GM23338 (cell line): ENCODE measurements around the gene GSDME. TPM values are rescaled to one million over a fixed set of nuclear protein-coding genes. Genes with fewer than 3 reads are reported as not detected.

Experiments
- ATAC-seq: fragments of 200-7000 bp; cut with Tn5 transposase; 3 replicates; pipeline ENCODE4 v1.9.1; 2020
- DNase-seq: peaks from one replicate; pipeline ENCODE4 v3.0.0-alpha.2; 2015; ENCODE audit warnings: low spot score
- H2AFZ ChIP-seq: fragments of 200-600 bp; sonication (generic); 2 replicates; pipeline ENCODE4 v1.8.0; 2016; ENCODE audit warnings: antibody characterized with exemption, mild to moderate bottlenecking, moderate library complexity
- H3F3A ChIP-seq: fragments of 200-600 bp; sonication (generic); replicated peaks from 2 replicates; pipeline ENCODE4 v1.8.0; 2017; ENCODE audit warnings: antibody characterized with exemption, mixed run types, low read depth
- H3K27ac ChIP-seq: fragments of 200-600 bp; sonication (generic); 2 replicates; pipeline ENCODE4 v1.6.1; 2016; ENCODE audit warnings: low read depth
- H3K27me3 ChIP-seq: fragments of 200-600 bp; sonication (generic); 2 replicates; pipeline ENCODE4 v1.8.0; 2016; ENCODE audit warnings: mild to moderate bottlenecking, mixed run types, moderate library complexity; ENCODE audit not compliant: insufficient read depth
- H3K36me3 ChIP-seq: fragments of 200-600 bp; sonication (generic); 2 replicates; pipeline ENCODE4 v1.8.0; 2016; ENCODE audit warnings: mild to moderate bottlenecking; ENCODE audit not compliant: insufficient read depth
- H3K4me1 ChIP-seq: fragments of 200-600 bp; sonication (generic); 2 replicates; pipeline ENCODE4 v1.8.0; 2016; ENCODE audit warnings: mild to moderate bottlenecking, moderate library complexity; ENCODE audit not compliant: insufficient read depth
- H3K4me2 ChIP-seq: fragments of 200-600 bp; sonication (generic); 2 replicates; pipeline ENCODE4 v1.7.1; 2017; ENCODE audit warnings: mixed run types
- H3K4me3 ChIP-seq: fragments of 200-600 bp; sonication (generic); 2 replicates; pipeline ENCODE4 v1.6.1; 2016; ENCODE audit warnings: mixed run types
- H3K79me2 ChIP-seq: fragments of 200-600 bp; sonication (generic); replicated peaks from 2 replicates; pipeline ENCODE4 v1.8.0; 2017; ENCODE audit warnings: mild to moderate bottlenecking; ENCODE audit not compliant: insufficient read depth
- H3K9me2 ChIP-seq: fragments of 200-600 bp; sonication (generic); 2 replicates; pipeline ENCODE4 v1.8.0; 2017; ENCODE audit not compliant: insufficient read depth
- H4K20me1 ChIP-seq: fragments of 200-600 bp; sonication (generic); replicated peaks from 2 replicates; pipeline ENCODE4 v1.8.0; 2017; ENCODE audit warnings: mild to moderate bottlenecking; ENCODE audit not compliant: insufficient read depth
- H3K27ac Mint-ChIP-seq: 2 replicates; pipeline ENCODE4 v1.8.0; 2020; ENCODE audit warnings: inconsistent platforms, mild to moderate bottlenecking, moderate library complexity, mixed read lengths
- H3K27me3 Mint-ChIP-seq: 3 replicates; pipeline ENCODE4 v1.8.0; 2022; ENCODE audit warnings: low read depth, mild to moderate bottlenecking, moderate library complexity, mixed read lengths, inconsistent platforms; ENCODE audit not compliant: insufficient read depth, poor library complexity
- H3K36me3 Mint-ChIP-seq: 3 replicates; pipeline ENCODE4 v1.8.0; 2021; ENCODE audit warnings: low read depth, mild to moderate bottlenecking, inconsistent platforms, moderate library complexity, mixed read lengths
- H3K4me1 Mint-ChIP-seq: 3 replicates; pipeline ENCODE4 v1.8.0; 2020; ENCODE audit warnings: mild to moderate bottlenecking, inconsistent platforms, mixed read lengths
- H3K4me3 Mint-ChIP-seq: 3 replicates; pipeline ENCODE4 v1.8.0; 2021; ENCODE audit warnings: moderate library complexity, mild to moderate bottlenecking, inconsistent platforms, mixed read lengths
- H3K9me3 Mint-ChIP-seq: 3 replicates; pipeline ENCODE4 v1.8.0; 2020; ENCODE audit warnings: moderate library complexity, mild to moderate bottlenecking, inconsistent platforms, mixed read lengths
- EZH2 ChIP-seq: fragments of 200-600 bp; sonication (generic); IDR thresholded peaks from one replicate; pipeline ENCODE4 v1.8.0; 2017; ENCODE audit warnings: antibody characterized with exemption, mild to moderate bottlenecking, low read depth; ENCODE audit not compliant: unreplicated experiment
- EZH2phosphoT487 ChIP-seq: fragments of 200-600 bp; sonication (generic); IDR thresholded peaks from one replicate; pipeline ENCODE4 v1.8.1; 2018; ENCODE audit warnings: antibody characterized with exemption; ENCODE audit not compliant: unreplicated experiment
- NANOG ChIP-seq: IDR thresholded peaks from 2 replicates; pipeline ENCODE4 v1.6.1; 2016; ENCODE audit warnings: antibody characterized with exemption, borderline replicate concordance
- POLR2AphosphoS5 ChIP-seq: IDR thresholded peaks from 2 replicates; pipeline ENCODE4 v1.6.1; 2016; ENCODE audit warnings: antibody characterized with exemption, low read depth
- ZNF462 ChIP-seq: fragments of 250-450 bp; sonication (Bioruptor Pico); IDR thresholded peaks from 2 replicates; pipeline ENCODE4 v1.5.0; 2020; ENCODE audit warnings: mild to moderate bottlenecking, moderate library complexity
- polyA plus RNA-seq: library from polyadenylated mRNA; unstranded; fragments of >200 nt; fragmentation: Nextera tagmentation; extraction: Ambion mirVana; gene quantifications from 2 replicates; pipeline ENCODE4 v1.2.1, GENCODE V29; 2016
- total RNA-seq: library from RNA; depleted of rRNA; stranded (reverse); fragments of >200 nt; shearing (Covaris generic); gene quantifications from 2 replicates; pipeline ENCODE4 v1.2.3, GENCODE V29; 2014
- TF ChIP-seq, protein P1 (sequence below), 2 experiments: fragments of 200-600 bp in 1 of 2; sonication (generic) in 1 of 2; conservative IDR thresholded peaks; 2 replicates each; pipeline versions ENCODE4 v1.5.1 to v1.6.1; 2016 to 2017; ENCODE audit warnings: antibody characterized with exemption in 2 of 2, low read depth in 2 of 2, mild to moderate bottlenecking in 2 of 2, moderate library complexity in 1 of 2

GSDME gene
- total and polyA plus RNA-seq, 2 experiments from 2014 or later = 8.3 to 8.5 TPM

GRCh38 chr7:24717694-24718320 lies 39.5 kb downstream of the GSDME start (continued):
- TF ChIP-seq ZNF462 (CRISPR knock-in tag) = no peak
- no peak for TF ChIP-seq POLR2AphosphoS5
- TF ChIP-seq EZH2 = no peak

- Mint-ChIP-seq H3K4me1 (peaks cover 24% of the 10 kb centered on the region), H3K27me3 (peaks cover 10% of the 10 kb centered on the region), H3K9me3 (no peaks in the 10 kb centered on the region; the same call in 2 of the 3 replicates), H3K27ac (no peak overlapping the region), H3K4me3 (no peak overlapping the region), H3K36me3 (peaks cover 2% of the 10 kb centered on the region; the same call in 2 of the 3 replicates)
- Histone ChIP-seq H3K4me2 (no peak overlapping the region), H3F3A (0 out of 2 replicates have a peak, but pooled peaks cover 6% of the 10 kb centered on the region), H3K4me3 (no peak overlapping the region), H3K36me3 (no peaks in the 10 kb centered on the region), H3K79me2 (no peaks in the 10 kb centered on the region), H3K27me3 (no peaks in the 10 kb centered on the region), H3K4me1 (peaks cover 10% of the 10 kb centered on the region; the same call in 1 of the 2 replicates), H2AFZ (no peak overlapping the region), H4K20me1 (no peaks in the 10 kb centered on the region; the same call in 1 of the 2 replicates), H3K9me2 (no peaks in the 10 kb centered on the region), H3K27ac (no peak overlapping the region)
- TF ChIP-seq, protein P1, sequence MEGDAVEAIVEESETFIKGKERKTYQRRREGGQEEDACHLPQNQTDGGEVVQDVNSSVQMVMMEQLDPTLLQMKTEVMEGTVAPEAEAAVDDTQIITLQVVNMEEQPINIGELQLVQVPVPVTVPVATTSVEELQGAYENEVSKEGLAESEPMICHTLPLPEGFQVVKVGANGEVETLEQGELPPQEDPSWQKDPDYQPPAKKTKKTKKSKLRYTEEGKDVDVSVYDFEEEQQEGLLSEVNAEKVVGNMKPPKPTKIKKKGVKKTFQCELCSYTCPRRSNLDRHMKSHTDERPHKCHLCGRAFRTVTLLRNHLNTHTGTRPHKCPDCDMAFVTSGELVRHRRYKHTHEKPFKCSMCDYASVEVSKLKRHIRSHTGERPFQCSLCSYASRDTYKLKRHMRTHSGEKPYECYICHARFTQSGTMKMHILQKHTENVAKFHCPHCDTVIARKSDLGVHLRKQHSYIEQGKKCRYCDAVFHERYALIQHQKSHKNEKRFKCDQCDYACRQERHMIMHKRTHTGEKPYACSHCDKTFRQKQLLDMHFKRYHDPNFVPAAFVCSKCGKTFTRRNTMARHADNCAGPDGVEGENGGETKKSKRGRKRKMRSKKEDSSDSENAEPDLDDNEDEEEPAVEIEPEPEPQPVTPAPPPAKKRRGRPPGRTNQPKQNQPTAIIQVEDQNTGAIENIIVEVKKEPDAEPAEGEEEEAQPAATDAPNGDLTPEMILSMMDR (conservative IDR thresholded peaks at IDR 0.05; ENCODE audit: low read depth in 2 of 2) = no peak
- TF ChIP-seq NANOG (no peak), EZH2 (no peak), EZH2phosphoT487 (no peak)
- ATAC-seq = no peak
- DNase-seq = no peak
These were observed 40.0 kb downstream of the GSDME start for GRCh38 chr7:24717247-24717622.
